ENCODE measurements around the gene CDYL.

Gene CDYL

DNA sequence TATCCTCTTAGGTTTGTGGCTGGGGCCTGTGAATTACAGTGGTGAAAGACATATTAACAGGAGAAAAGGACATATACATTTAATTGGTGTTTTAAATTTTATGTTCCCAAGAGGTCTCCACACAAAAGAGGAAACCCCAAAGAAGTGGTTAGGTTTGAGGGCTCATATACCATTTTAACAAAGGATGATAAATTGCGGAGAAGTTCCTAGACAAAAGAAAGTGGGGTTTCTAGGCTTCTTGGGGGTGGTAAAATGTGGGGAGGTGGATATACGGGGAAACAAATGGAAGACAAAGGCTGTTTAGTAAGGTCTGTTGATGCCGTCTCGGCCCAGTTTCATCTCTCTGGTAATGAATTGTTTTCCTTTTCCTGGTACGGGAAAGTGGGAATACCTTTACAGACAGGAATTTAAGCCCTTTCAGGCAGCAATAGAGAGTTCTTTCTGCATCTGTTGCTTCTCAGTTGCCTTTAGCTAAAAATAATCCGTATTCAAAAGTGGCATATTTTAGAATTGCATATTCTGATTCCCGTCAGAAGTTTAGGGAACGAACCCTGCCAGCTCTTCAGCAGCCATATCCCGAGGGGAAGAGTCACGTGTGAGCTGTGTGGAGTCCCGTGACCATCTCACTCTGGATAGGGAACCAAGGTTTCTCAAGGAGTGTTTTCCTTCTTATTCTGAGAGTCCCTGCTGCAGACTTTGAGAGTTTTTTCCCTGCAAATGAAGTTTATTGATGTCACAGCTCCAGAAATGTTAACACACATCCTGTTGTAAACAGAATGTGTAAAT, 123.2 kb downstream of the CDYL start:
- no peak for DNase-seq (ENCODE audit: low spot score)
- Histone ChIP-seq H3K79me1 (ENCODE audit: low read depth, low read length) (no peaks in the 10 kb centered on the region), H3K14ac (ENCODE audit: low read length) (no peak overlapping the region), H2BK120ac (ENCODE audit: low read depth, low read length) (no peak overlapping the region), H2AFZ (ENCODE audit: low read length) (no peak overlapping the region), H4K8ac (ENCODE audit: low read depth, low read length) (no peak overlapping the region), H3K23ac (ENCODE audit: low read depth, low read length, poor library complexity) (no peak overlapping the region), H3K9ac (ENCODE audit: low read depth, low read length, poor library complexity) (no peak overlapping the region), H3K27ac (replicated peaks; ENCODE audit: low read length) (no peak overlapping the region), H3K4me2 (ENCODE audit: insufficient read depth, low read length, poor library complexity, severe bottlenecking) (no peak overlapping the region), H3K4me3 (ENCODE audit: low read length in 2 of 2) (no peak overlapping the region), H3K9me3 (replicated peaks in 1 of 2; ENCODE audit: control insufficient read depth in 2 of 2, insufficient read depth in 1 of 2, low read depth in 1 of 2, low read length in 2 of 2) (peaks cover 5 to 19% of the 10 kb centered on the region in 2 donors), H3K4me1 (ENCODE audit: control insufficient read depth in 2 of 2, insufficient read depth in 1 of 2, low read depth in 1 of 2, low read length in 2 of 2) (peaks cover 0 to 4% of the 10 kb centered on the region in 2 donors), H3K18ac (ENCODE audit: low read length) (no peak overlapping the region), H3K4ac (ENCODE audit: low read length) (no peak overlapping the region), H3K36me3 (replicated peaks in 1 of 2; ENCODE audit: control insufficient read depth in 2 of 2, insufficient read depth in 2 of 2, low read length in 2 of 2) (peaks cover 10 to 55% of the 10 kb centered on the region in 2 donors), H2BK12ac (ENCODE audit: low read length) (no peak overlapping the region), H2BK15ac (ENCODE audit: low read length) (no peak overlapping the region), H4K91ac (ENCODE audit: low read depth, low read length, poor library complexity) (no peak overlapping the region), H3K27me3 (ENCODE audit: control insufficient read depth in 3 of 3, insufficient read depth in 3 of 3, low read depth in 1 of 3, low read length in 3 of 3) (no peaks in the 10 kb centered on the region), H2BK5ac (ENCODE audit: low read length) (no peak overlapping the region), H2AK5ac (ENCODE audit: low read depth, low read length) (no peak overlapping the region)
- WGBS, 2 donors (ENCODE audit: extremely low coverage in 2 of 2, insufficient read length in 2 of 2, insufficient replicate concordance in 1 of 2): no CpG with 5 or more reads among the region's 11 CpGs

DNA sequence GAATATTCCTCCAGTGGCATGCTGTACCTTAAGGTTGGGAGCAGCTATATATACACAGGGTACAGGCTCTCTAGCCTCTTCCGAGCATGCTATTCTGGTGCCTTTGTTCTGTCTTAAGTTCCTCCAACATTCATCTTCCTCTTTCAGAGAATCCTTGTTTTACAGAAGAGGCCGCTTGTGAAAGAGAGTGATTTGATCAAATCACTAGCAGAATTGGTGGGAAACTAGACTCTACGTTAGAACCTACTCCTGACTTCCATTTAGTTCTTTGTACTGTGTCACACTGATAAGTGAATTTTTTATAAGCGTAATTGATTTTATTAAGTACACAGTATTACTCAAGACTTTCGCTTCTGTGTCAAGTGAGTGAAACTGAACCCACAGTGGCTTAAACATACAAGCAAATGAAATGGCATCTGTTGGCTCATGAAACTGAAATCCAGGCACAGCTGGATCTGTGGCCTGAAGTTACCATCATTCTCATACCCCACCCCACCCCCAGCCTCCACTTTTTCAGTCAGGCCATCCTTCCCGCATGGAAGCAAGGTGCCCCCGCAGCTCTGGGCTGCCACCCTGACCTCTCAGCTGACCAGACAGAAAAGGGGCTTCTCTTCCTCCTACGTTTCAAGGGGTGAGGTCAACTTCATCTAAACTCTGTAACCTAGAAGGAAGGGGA, 125.3 kb downstream of the CDYL start:
- Histone ChIP-seq H2BK12ac (ENCODE audit: low read length) (no peak overlapping the region), H3K9ac (ENCODE audit: low read depth, low read length, poor library complexity) (no peak overlapping the region), H3K4me3 (ENCODE audit: low read length in 2 of 2) (no peak overlapping the region), H2AK5ac (ENCODE audit: low read depth, low read length) (no peak overlapping the region), H3K4ac (ENCODE audit: low read length) (no peak overlapping the region), H2BK15ac (ENCODE audit: low read length) (no peak overlapping the region), H4K91ac (ENCODE audit: low read depth, low read length, poor library complexity) (no peak overlapping the region), H3K27ac (replicated peaks; ENCODE audit: low read length) (no peak overlapping the region), H4K8ac (ENCODE audit: low read depth, low read length) (no peak overlapping the region), H3K27me3 (ENCODE audit: control insufficient read depth in 3 of 3, insufficient read depth in 3 of 3, low read depth in 1 of 3, low read length in 3 of 3) (no peaks in the 10 kb centered on the region), H2BK5ac (ENCODE audit: low read length) (no peak overlapping the region), H3K4me1 (ENCODE audit: control insufficient read depth in 2 of 2, insufficient read depth in 1 of 2, low read depth in 1 of 2, low read length in 2 of 2) (peaks cover 0 to 5% of the 10 kb centered on the region in 2 donors), H3K18ac (ENCODE audit: low read length) (no peak overlapping the region), H2AFZ (ENCODE audit: low read length) (no peak overlapping the region), H2BK120ac (ENCODE audit: low read depth, low read length) (no peak overlapping the region), H3K79me1 (ENCODE audit: low read depth, low read length) (no peaks in the 10 kb centered on the region), H3K23ac (ENCODE audit: low read depth, low read length, poor library complexity) (no peak overlapping the region), H3K4me2 (ENCODE audit: insufficient read depth, low read length, poor library complexity, severe bottlenecking) (no peak overlapping the region), H3K14ac (ENCODE audit: low read length) (no peak overlapping the region), H3K36me3 (replicated peaks in 1 of 2; ENCODE audit: control insufficient read depth in 2 of 2, insufficient read depth in 2 of 2, low read length in 2 of 2) (peaks cover 8 to 49% of the 10 kb centered on the region in 2 donors), H3K9me3 (replicated peaks in 1 of 2; ENCODE audit: control insufficient read depth in 2 of 2, insufficient read depth in 1 of 2, low read depth in 1 of 2, low read length in 2 of 2) (peaks cover 5 to 19% of the 10 kb centered on the region in 2 donors)
- no peak for DNase-seq (ENCODE audit: low spot score)
- no CpG with 5 or more reads among the region's 8 CpGs for WGBS, 2 donors (ENCODE audit: extremely low coverage in 2 of 2, insufficient read length in 2 of 2, insufficient replicate concordance in 1 of 2)

DNA sequence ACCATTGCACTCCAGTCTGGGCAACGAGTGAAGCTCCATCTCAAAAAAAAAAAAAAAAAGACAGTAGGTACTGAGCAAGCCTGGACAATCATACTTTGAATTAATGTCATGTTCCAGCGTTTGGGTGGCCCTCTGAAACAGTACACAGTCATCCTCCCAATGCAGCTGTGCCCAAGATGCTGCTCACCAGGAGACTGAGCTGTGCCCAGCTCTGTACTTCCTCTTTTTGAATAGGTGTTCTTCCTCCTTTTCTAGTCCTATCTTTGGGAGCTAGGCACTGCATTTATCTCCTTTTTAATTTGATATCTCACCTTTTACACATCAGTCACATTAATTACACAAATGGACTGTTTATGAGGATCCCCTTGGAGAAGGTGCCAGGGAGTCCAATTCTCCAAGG, 126.2 kb downstream of the CDYL start:
- Histone ChIP-seq H2AFZ (ENCODE audit: low read length) (no peak overlapping the region), H3K27ac (replicated peaks; ENCODE audit: low read length) (no peak overlapping the region), H3K4me1 (ENCODE audit: control insufficient read depth in 2 of 2, insufficient read depth in 1 of 2, low read depth in 1 of 2, low read length in 2 of 2) (peaks cover 0 to 5% of the 10 kb centered on the region in 2 donors), H2BK120ac (ENCODE audit: low read depth, low read length) (no peak overlapping the region), H3K18ac (ENCODE audit: low read length) (no peak overlapping the region), H3K4me2 (ENCODE audit: insufficient read depth, low read length, poor library complexity, severe bottlenecking) (no peak overlapping the region), H3K14ac (ENCODE audit: low read length) (no peak overlapping the region), H2BK12ac (ENCODE audit: low read length) (no peak overlapping the region), H2BK15ac (ENCODE audit: low read length) (no peak overlapping the region), H4K8ac (ENCODE audit: low read depth, low read length) (no peak overlapping the region), H4K91ac (ENCODE audit: low read depth, low read length, poor library complexity) (no peak overlapping the region), H3K4me3 (ENCODE audit: low read length in 2 of 2) (no peak overlapping the region), H3K79me1 (ENCODE audit: low read depth, low read length) (no peaks in the 10 kb centered on the region), H3K9ac (ENCODE audit: low read depth, low read length, poor library complexity) (no peak overlapping the region), H3K27me3 (ENCODE audit: control insufficient read depth in 3 of 3, insufficient read depth in 3 of 3, low read depth in 1 of 3, low read length in 3 of 3) (no peaks in the 10 kb centered on the region), H2AK5ac (ENCODE audit: low read depth, low read length) (no peak overlapping the region), H3K23ac (ENCODE audit: low read depth, low read length, poor library complexity) (no peak overlapping the region), H2BK5ac (ENCODE audit: low read length) (no peak overlapping the region), H3K36me3 (replicated peaks in 1 of 2; ENCODE audit: control insufficient read depth in 2 of 2, insufficient read depth in 2 of 2, low read length in 2 of 2) (peaks cover 8 to 46% of the 10 kb centered on the region in 2 donors), H3K9me3 (replicated peaks in 1 of 2; ENCODE audit: control insufficient read depth in 2 of 2, insufficient read depth in 1 of 2, low read depth in 1 of 2, low read length in 2 of 2) (peaks cover 5 to 19% of the 10 kb centered on the region in 2 donors), H3K4ac (ENCODE audit: low read length) (no peak overlapping the region)
- WGBS, 2 donors (ENCODE audit: extremely low coverage in 2 of 2, insufficient read length in 2 of 2, insufficient replicate concordance in 1 of 2): no CpG with 5 or more reads among the region's 2 CpGs
- DNase-seq (ENCODE audit: low spot score): no peak

DNA sequence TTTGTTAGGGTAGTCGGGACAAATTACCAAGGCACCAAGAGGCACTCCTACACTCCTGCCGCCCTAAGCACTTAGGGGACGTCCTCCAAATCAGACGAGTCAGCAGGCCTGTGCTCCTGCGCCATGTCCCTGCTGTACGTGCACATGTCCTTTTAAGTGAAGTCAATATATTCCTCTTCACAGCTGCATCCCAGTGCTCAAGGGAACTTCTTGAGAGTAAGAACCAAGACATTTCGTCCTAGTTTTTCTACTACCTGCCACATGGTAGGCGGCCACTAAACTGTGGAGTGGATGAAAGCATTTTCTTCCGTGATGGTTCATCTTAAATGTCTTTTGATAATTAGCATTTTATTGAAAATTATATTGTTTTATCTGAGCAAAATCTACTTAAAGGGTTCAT, 126.9 kb downstream of the CDYL start:
- no peak overlapping the region for H2BK12ac ChIP-seq (ENCODE audit: low read length)
- H2AK5ac ChIP-seq (ENCODE audit: low read depth, low read length): no peak overlapping the region
- H2BK120ac ChIP-seq (ENCODE audit: low read depth, low read length): no peak overlapping the region
- no peak overlapping the region for H3K18ac ChIP-seq (ENCODE audit: low read length)
- peaks cover 4 to 16% of the 10 kb centered on the region in 2 donors for H3K9me3 ChIP-seq (replicated peaks in 1 of 2; ENCODE audit: control insufficient read depth in 2 of 2, insufficient read depth in 1 of 2, low read depth in 1 of 2, low read length in 2 of 2)
- no peaks in the 10 kb centered on the region for H3K79me1 ChIP-seq (ENCODE audit: low read depth, low read length)
- WGBS, 2 donors (ENCODE audit: extremely low coverage in 2 of 2, insufficient read length in 2 of 2, insufficient replicate concordance in 1 of 2): no CpG with 5 or more reads among the region's 9 CpGs
- H3K14ac ChIP-seq (ENCODE audit: low read length): peak overlapping the region; percentile 72
- H3K23ac ChIP-seq (ENCODE audit: low read depth, low read length, poor library complexity): no peak overlapping the region
- no peak overlapping the region for H3K9ac ChIP-seq (ENCODE audit: low read depth, low read length, poor library complexity)
- peaks cover 0 to 5% of the 10 kb centered on the region in 2 donors for H3K4me1 ChIP-seq (ENCODE audit: control insufficient read depth in 2 of 2, insufficient read depth in 1 of 2, low read depth in 1 of 2, low read length in 2 of 2)
- H3K36me3 ChIP-seq (replicated peaks in 1 of 2; ENCODE audit: control insufficient read depth in 2 of 2, insufficient read depth in 2 of 2, low read length in 2 of 2): peaks cover 5 to 43% of the 10 kb centered on the region in 2 donors
- no peak overlapping the region for H3K4ac ChIP-seq (ENCODE audit: low read length)
- H3K27ac ChIP-seq (replicated peaks; ENCODE audit: low read length): no peak overlapping the region
- no peak overlapping the region for H2BK15ac ChIP-seq (ENCODE audit: low read length)
- no peak overlapping the region for H3K4me3 ChIP-seq (ENCODE audit: low read length in 2 of 2)
- DNase-seq (ENCODE audit: low spot score): no peak
- H3K27me3 ChIP-seq (ENCODE audit: control insufficient read depth in 3 of 3, insufficient read depth in 3 of 3, low read depth in 1 of 3, low read length in 3 of 3): no peaks in the 10 kb centered on the region
- H4K8ac ChIP-seq (ENCODE audit: low read depth, low read length): no peak overlapping the region
- no peak overlapping the region for H4K91ac ChIP-seq (ENCODE audit: low read depth, low read length, poor library complexity)
- no peak overlapping the region for H3K4me2 ChIP-seq (ENCODE audit: insufficient read depth, low read length, poor library complexity, severe bottlenecking)
- H2BK5ac ChIP-seq (ENCODE audit: low read length): no peak overlapping the region
- H2AFZ ChIP-seq (ENCODE audit: low read length): no peak overlapping the region

Data from neuronal stem cell (in vitro differentiated cells).